Measurements from ENCODE around the gene TMA7.

Gene TMA7

GRCh38 chr3:48427630-48427962 lies 12.5 kb upstream of the TMA7 start:
- Histone ChIP-seq H3K4me3 (ENCODE audit: low read depth, low read length) (no peak overlapping the region), H3K9me3 (ENCODE audit: control insufficient read depth, insufficient read depth, low read depth, low read length) (no peaks in the 10 kb centered on the region), H3K27ac (ENCODE audit: extremely low read depth, low read depth, low read length) (no peak overlapping the region), H3K4me1 (ENCODE audit: control insufficient read depth, insufficient read depth, low read length) (peaks cover 3% of the 10 kb centered on the region; the same call in 1 of the 2 replicates), H3K36me3 (ENCODE audit: control insufficient read depth in 2 of 2, insufficient read depth in 1 of 2, low read length in 2 of 2) (peaks cover 0 to 16% of the 10 kb centered on the region in 2 experiments; a peak in 1 of 3 replicates)
- TF ChIP-seq ZFHX2 (tag by site-specific recombination; conservative IDR thresholded peaks at IDR 0.05) (peak; percentile 57), EGR2 (tag by site-specific recombination; IDR thresholded peaks at IDR 0.05; ENCODE audit: low read depth) (peak; percentile 61; the same call in 1 of the 2 replicates), ZNF24 (tag by site-specific recombination; IDR thresholded peaks at IDR 0.05) (no peak)
- POLR2A ChIA-PET = no interaction called here
- CTCF ChIA-PET = interaction anchor here (0.8 to 4.1 kb wide), 2 partner anchors 9 to 13 kb away, joined by 3 to 25 read pairs; no protein-coding TSS in a partner anchor

- CTCF ChIA-PET = interaction anchor here (0.8 to 4.1 kb wide), 2 partner anchors 8 to 14 kb away, joined by 3 to 25 read pairs; no protein-coding TSS in a partner anchor
- Histone ChIP-seq H3K36me3 (ENCODE audit: control insufficient read depth in 2 of 2, insufficient read depth in 1 of 2, low read length in 2 of 2) (peaks cover 0 to 21% of the 10 kb centered on the region in 2 experiments; a peak in 1 of 3 replicates), H3K4me1 (ENCODE audit: control insufficient read depth, insufficient read depth, low read length) (peaks cover 3% of the 10 kb centered on the region; the same call in 1 of the 2 replicates)
Measured at GRCh38 chr3:48428088-48428571, 11.9 kb upstream of the TMA7 start.

GRCh38 chr3:48428572-48429316 lies 11.3 kb upstream of the TMA7 start:
- H3K27ac ChIP-seq (ENCODE audit: extremely low read depth, low read depth, low read length) = peak overlapping the region; percentile 66; the same call in 1 of the 2 replicates
- POLR2A ChIA-PET = interaction anchor here (1.0 kb wide), 1 partner anchor 11 kb away, joined by 6 read pairs; the partner anchor contains the start of genes CCDC51 and TMA7
- H3K4me1 ChIP-seq (ENCODE audit: control insufficient read depth, insufficient read depth, low read length) = peaks cover 3% of the 10 kb centered on the region; the same call in 1 of the 2 replicates

More at GRCh38 chr3:48428088-48428571, 11.9 kb upstream of the TMA7 start:
- POLR2A ChIA-PET = interaction anchor here (1.0 kb wide), 1 partner anchor 12 kb away, joined by 6 read pairs; the partner anchor contains the start of genes CCDC51 and TMA7
- Histone ChIP-seq H3K27ac (ENCODE audit: extremely low read depth, low read depth, low read length) (no peak overlapping the region), H3K9me3 (ENCODE audit: control insufficient read depth, insufficient read depth, low read depth, low read length) (no peaks in the 10 kb centered on the region), H3K4me3 (ENCODE audit: low read depth, low read length) (peak overlapping the region; percentile 70)
- TF ChIP-seq ZNF223 (tag by site-specific recombination; IDR thresholded peaks at IDR 0.05) (no peak), ZNF677 (tag by site-specific recombination; IDR thresholded peaks at IDR 0.05) (no peak), ZNF514 (tag by site-specific recombination; IDR thresholded peaks at IDR 0.05) (no peak), MYNN (tag by site-specific recombination; IDR thresholded peaks at IDR 0.05; ENCODE audit: borderline replicate concordance) (no peak)

More at GRCh38 chr3:48428572-48429316, 11.3 kb upstream of the TMA7 start:
- Histone ChIP-seq H3K36me3 (ENCODE audit: control insufficient read depth in 2 of 2, insufficient read depth in 1 of 2, low read length in 2 of 2) (peaks cover 0 to 28% of the 10 kb centered on the region in 2 experiments; a peak in 1 of 3 replicates), H3K9me3 (ENCODE audit: control insufficient read depth, insufficient read depth, low read depth, low read length) (no peaks in the 10 kb centered on the region), H3K4me3 (ENCODE audit: low read depth, low read length) (peak overlapping the region; percentile 70)
- no peak for TF ChIP-seq ZNF223 (tag by site-specific recombination; IDR thresholded peaks at IDR 0.05)
- 0 out of 2 replicates have a peak, but pooled peaks have one; percentile 8 for TF ChIP-seq ZNF335 (tag by site-specific recombination; conservative IDR thresholded peaks at IDR 0.05)
- TF ChIP-seq PATZ1 (tag by site-specific recombination; IDR thresholded peaks at IDR 0.05) = 0 out of 2 replicates have a peak, but pooled peaks have one; percentile 40
- TF ChIP-seq ZNF791 (tag by site-specific recombination; IDR thresholded peaks at IDR 0.05) = no peak
- TF ChIP-seq ZNF23 (tag by site-specific recombination; IDR thresholded peaks at IDR 0.05; ENCODE audit: borderline replicate concordance) = no peak
- TF ChIP-seq GLIS2 (tag by site-specific recombination; IDR thresholded peaks at IDR 0.05) = peak; percentile 49; the same call in 1 of the 2 replicates
- peak; percentile 68 for TF ChIP-seq ZBTB20 (tag by site-specific recombination; IDR thresholded peaks at IDR 0.05)
- TF ChIP-seq ZNF521 (tag by site-specific recombination; IDR thresholded peaks at IDR 0.05) = no peak
- no peak for TF ChIP-seq ZNF677 (tag by site-specific recombination; IDR thresholded peaks at IDR 0.05)
- CTCF ChIA-PET = interaction anchor here (2.9 kb wide), 1 partner anchor 28 kb away, joined by 9 read pairs; no protein-coding TSS in a partner anchor
